IgD-negative memory B cell (primary cell): ENCODE results near the gene GSG1L. TPM values are rescaled to one million over a fixed set of nuclear protein-coding genes. Genes with fewer than 3 reads are reported as not detected.
A peak's percentile ranks its signal among the peaks of the same experiment; 100 is the strongest.

Source experiments
- H3K27ac Mint-ChIP-seq, 3 donors: one replicate each; pipeline ENCODE4 v1.8.0; 2020 to 2022; ENCODE audit warnings: mild to moderate bottlenecking in 3 of 3, mixed read lengths in 3 of 3, moderate library complexity in 1 of 3
- H3K27me3 Mint-ChIP-seq: one replicate; pipeline ENCODE4 v1.8.0; 2021; ENCODE audit warnings: mixed read lengths
- H3K36me3 Mint-ChIP-seq: one replicate; pipeline ENCODE4 v1.8.0; 2020; ENCODE audit warnings: mild to moderate bottlenecking, mixed read lengths
- H3K4me1 Mint-ChIP-seq, 3 donors: one replicate each; pipeline ENCODE4 v1.8.0; 2020 to 2022; ENCODE audit warnings: mixed read lengths in 3 of 3, mild to moderate bottlenecking in 1 of 3
- H3K4me3 Mint-ChIP-seq, 4 donors: one replicate each; pipeline ENCODE4 v1.8.0; 2020 to 2022; ENCODE audit warnings: mild to moderate bottlenecking in 4 of 4, mixed read lengths in 4 of 4, moderate library complexity in 3 of 4
- H3K9me3 Mint-ChIP-seq, 3 donors: one replicate each; pipeline ENCODE4 v1.8.0; 2020 to 2021; ENCODE audit warnings: mixed read lengths in 3 of 3, mild to moderate bottlenecking in 1 of 3
- polyA plus RNA-seq: library from polyadenylated mRNA; unstranded; fragments of 300-500 nt; fragmentation: Illumina TruSeq; gene quantifications from one replicate; pipeline ENCODE4 v1.2.3, GENCODE V29; 2021

GSG1L gene
- polyA plus RNA-seq, 1 donor from 2014 or later = not detected

DNA sequence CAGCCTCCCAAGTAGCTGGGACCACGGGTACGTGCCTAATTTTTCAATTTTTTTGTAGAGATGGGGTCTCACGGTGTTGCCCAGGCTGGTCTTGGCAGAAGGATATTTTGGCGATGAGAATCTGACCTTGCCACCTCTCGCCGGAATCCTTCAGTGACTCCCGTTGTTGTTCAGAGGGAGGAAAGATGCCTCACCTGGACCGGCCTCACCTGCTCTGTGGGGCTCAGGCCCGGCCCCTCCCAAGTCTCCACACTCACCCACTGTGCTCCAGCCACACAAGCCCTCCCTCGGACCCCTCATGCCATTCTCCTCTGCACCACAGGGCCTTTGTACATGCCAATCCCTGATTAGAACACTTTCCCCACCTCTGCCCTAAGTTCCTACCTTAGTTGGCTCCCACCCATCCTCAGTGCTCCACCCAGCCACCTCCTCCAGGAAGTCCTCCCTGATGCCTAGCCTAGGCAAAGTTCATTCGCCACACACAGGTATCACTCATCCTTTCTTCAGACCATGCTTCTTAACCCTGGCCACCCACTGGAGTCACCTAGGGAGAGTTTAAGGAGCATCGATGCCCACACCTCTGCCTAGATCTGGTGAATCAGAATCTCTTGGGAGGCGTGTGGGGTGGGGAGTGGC, 136.1 kb downstream of the GSG1L start:
- peaks cover 13% of the 10 kb centered on the region for H3K27me3 Mint-ChIP-seq
- no peak overlapping the region for H3K4me3 Mint-ChIP-seq
- peaks cover 0 to 6% (median 5%) of the 10 kb centered on the region in 3 donors for H3K9me3 Mint-ChIP-seq
- no peaks in the 10 kb centered on the region for H3K36me3 Mint-ChIP-seq
- H3K4me1 Mint-ChIP-seq = no peaks in the 10 kb centered on the region
- no peak overlapping the region for H3K27ac Mint-ChIP-seq

DNA sequence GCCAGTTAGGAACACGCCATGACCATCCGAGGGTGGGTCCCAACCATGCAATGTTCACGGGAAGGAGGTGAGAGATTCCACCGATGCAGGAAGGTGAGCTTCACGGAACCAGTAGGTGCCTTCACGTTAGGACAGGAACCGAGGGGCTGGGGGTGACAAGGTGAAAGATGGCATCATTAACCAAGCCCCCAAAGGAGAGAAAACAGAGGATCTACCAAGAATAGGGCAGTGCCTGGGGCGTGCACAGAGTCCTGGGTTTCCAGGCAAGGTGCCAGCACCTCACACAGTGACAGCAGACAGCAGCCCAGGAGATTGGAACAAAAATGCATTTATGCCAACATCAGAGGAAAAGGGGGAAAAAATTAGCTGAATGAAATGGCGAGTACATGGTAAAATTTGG, 137.9 kb downstream of the GSG1L start:
- Mint-ChIP-seq H3K4me1 (no peaks in the 10 kb centered on the region), H3K36me3 (no peaks in the 10 kb centered on the region), H3K27ac (no peak overlapping the region), H3K9me3 (peaks cover 0 to 5% (median 1%) of the 10 kb centered on the region in 3 donors), H3K27me3 (peaks cover 15% of the 10 kb centered on the region), H3K4me3 (no peak overlapping the region)

DNA sequence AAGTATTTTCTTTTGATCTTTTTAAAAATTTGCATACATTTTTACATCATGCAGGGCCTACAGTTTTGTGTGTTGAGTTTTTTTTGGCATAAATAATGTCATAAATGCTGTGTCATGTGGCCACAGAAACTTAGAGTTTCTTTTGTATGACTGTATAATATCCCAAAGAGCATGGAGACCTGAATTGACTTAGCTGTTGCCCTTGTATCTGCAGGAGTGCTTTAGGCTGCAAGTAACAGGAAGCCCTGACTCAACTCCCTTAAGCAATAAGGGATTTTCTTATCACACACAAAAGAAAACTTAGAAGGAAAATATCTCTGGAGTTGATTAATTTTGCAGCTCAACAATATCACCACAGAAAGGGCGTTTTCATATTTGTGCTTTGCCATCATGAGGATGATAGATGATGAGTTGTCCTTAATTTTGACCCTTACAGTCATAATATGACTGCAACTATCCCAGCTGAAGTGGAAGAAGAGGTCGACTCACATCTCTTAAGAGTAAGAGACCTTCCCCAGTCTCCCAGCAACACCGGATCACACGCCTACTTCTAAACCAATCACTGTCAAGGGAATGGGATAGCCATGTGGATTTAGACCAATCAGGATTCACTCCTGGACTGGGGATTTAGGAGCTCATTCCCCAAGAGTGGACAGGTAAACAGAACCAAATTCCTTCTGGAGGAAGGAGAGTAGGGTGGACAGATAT, 138.9 kb downstream of the GSG1L start:
- peaks cover 19% of the 10 kb centered on the region for H3K27me3 Mint-ChIP-seq
- H3K9me3 Mint-ChIP-seq = peaks cover 0 to 5% (median 1%) of the 10 kb centered on the region in 3 donors
- H3K4me3 Mint-ChIP-seq = no peak overlapping the region
- no peak overlapping the region for H3K27ac Mint-ChIP-seq
- no peaks in the 10 kb centered on the region for H3K4me1 Mint-ChIP-seq
- no peaks in the 10 kb centered on the region for H3K36me3 Mint-ChIP-seq

DNA sequence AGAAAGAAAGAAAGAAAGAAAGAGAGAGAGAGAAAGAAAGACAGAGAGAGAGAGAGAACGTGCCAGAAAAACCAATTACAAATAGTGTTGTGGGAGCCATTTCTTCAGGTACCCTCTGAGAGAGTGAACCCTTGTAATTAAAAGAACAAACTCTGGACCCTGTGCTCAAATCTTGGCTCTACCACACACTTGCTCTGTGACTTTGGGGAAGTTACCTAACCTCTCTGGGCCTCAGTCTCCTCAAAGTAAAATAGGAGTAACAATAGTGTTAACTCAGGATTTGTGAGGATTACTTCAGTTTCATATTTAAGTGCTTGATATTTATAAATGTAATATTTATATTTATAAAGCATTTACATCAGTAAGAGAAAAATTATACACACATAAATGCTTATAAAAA, 139.8 kb downstream of the GSG1L start:
- Mint-ChIP-seq H3K4me1 (no peaks in the 10 kb centered on the region), H3K36me3 (no peaks in the 10 kb centered on the region), H3K4me3 (no peak overlapping the region), H3K27me3 (peaks cover 20% of the 10 kb centered on the region), H3K9me3 (peaks cover 0 to 5% (median 1%) of the 10 kb centered on the region in 3 donors), H3K27ac (no peak overlapping the region)

DNA sequence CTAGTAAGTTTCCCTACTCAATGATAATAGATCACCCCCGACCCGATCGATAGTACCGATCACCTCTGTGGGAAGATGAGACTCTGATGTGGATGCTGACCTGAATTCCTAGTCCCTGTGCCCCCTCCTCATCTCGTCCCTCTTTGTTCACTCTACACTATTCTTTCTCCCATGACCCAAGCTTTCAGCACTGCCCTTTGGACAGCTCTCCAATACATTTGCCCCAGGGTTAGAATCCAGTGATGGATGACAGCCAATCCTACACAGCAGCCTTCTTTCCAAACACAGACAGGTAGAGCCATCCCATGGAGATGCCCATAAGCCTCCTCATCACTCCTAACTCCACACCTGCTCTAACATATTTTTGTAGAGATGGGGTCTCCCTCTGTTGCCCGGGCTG, 141.1 kb downstream of the GSG1L start:
- H3K27ac Mint-ChIP-seq = no peak overlapping the region
- H3K27me3 Mint-ChIP-seq = peaks cover 20% of the 10 kb centered on the region
- no peaks in the 10 kb centered on the region for H3K36me3 Mint-ChIP-seq
- peaks cover 0 to 5% (median 1%) of the 10 kb centered on the region in 3 donors for H3K9me3 Mint-ChIP-seq
- no peak overlapping the region for H3K4me3 Mint-ChIP-seq
- no peaks in the 10 kb centered on the region for H3K4me1 Mint-ChIP-seq

DNA sequence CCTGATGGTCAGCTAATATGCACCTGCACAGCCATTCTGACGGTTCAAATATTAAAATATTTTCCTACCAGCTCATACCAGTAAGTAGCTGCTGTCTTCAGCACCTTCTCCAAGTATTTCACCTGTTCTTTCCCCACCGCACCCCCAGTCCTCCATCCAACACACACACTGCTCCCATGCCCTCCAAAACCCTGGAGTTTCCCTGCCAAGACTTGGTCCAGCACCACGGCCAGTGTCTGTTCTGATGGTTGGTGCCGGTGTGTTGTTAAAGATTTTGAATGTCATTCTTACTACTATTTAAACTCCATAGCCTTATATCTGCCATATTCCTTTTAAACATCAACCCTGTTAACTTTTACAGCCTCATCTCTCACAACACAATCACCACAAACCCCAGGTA, 142.4 kb downstream of the GSG1L start:
- Mint-ChIP-seq H3K4me3 (no peak overlapping the region), H3K4me1 (no peaks in the 10 kb centered on the region), H3K27ac (peak overlapping the region in 1 of 3 donors; percentile 18), H3K27me3 (peaks cover 15% of the 10 kb centered on the region), H3K36me3 (no peaks in the 10 kb centered on the region), H3K9me3 (peaks cover 0 to 5% (median 1%) of the 10 kb centered on the region in 3 donors)

DNA sequence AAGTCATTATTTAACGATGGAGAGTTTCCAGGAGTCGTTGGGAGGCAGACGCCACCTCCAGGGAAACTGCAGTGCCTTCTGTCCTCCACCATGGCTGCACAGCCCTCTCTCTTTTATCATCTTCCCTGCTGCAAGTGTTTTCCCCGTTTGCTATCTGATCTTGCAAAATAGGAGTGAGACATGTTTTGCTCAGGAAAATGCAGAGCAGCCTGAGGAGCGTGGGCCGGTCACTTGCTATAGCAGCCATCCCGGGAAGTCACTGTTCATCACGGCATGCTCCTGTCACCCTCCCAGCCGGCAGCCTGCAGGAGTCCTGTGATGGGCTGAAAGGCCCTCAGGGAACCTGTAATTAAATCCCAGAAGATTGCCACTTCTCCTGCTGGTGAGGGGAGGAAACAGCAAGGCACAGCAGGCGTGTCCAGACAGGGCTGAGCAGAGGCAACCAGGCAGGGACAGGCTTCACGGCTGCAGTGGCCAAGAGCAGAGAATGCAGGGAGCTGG, 143.1 kb downstream of the GSG1L start:
- Mint-ChIP-seq H3K27me3 (peaks cover 12% of the 10 kb centered on the region), H3K36me3 (no peaks in the 10 kb centered on the region), H3K9me3 (peaks cover 0 to 5% (median 0%) of the 10 kb centered on the region in 3 donors), H3K4me1 (no peaks in the 10 kb centered on the region), H3K27ac (no peak overlapping the region), H3K4me3 (no peak overlapping the region)

DNA sequence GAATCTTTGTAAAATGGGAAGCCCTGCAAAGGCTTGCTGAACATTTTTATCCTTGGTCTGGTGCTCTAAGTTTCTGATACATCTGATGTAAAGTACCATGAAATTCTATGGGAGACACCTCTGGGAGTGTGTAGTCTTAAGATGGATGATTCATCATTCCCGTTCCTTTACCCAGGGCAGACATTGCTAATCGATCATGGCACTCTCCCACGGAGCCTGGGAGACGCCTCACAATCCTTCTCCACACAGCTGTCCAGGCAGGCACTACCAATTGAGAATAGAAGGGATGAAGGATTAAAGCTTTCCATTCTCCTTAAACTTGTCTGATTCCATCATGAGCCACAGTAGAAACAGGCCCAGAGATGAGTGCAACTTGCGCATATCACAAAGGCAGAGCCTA, 144.8 kb downstream of the GSG1L start:
- no peaks in the 10 kb centered on the region for H3K9me3 Mint-ChIP-seq
- H3K27me3 Mint-ChIP-seq = peaks cover 12% of the 10 kb centered on the region
- H3K4me1 Mint-ChIP-seq = no peaks in the 10 kb centered on the region
- H3K4me3 Mint-ChIP-seq = no peak overlapping the region
- H3K36me3 Mint-ChIP-seq = no peaks in the 10 kb centered on the region
- H3K27ac Mint-ChIP-seq = no peak overlapping the region

DNA sequence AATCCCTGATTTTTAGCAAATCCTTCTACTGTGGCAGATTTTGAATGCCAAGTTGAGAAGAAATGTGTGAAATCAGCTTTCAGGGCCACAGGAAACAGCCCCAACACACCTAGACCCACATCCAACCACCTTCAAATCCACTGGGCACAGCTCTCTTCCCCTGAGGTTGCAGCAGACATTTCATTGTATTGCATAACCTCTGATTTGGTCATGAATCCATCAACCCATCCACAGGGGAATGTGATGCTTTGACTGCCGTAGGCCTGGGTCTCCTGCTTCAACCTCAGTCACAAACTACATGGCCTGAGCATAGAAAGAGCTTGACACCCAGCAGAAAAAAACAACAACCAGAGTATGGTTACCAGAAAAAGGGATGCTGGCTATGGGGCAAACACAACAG, 145.6 kb downstream of the GSG1L start:
- no peak overlapping the region for H3K27ac Mint-ChIP-seq
- no peaks in the 10 kb centered on the region for H3K9me3 Mint-ChIP-seq
- H3K27me3 Mint-ChIP-seq = peaks cover 12% of the 10 kb centered on the region

DNA sequence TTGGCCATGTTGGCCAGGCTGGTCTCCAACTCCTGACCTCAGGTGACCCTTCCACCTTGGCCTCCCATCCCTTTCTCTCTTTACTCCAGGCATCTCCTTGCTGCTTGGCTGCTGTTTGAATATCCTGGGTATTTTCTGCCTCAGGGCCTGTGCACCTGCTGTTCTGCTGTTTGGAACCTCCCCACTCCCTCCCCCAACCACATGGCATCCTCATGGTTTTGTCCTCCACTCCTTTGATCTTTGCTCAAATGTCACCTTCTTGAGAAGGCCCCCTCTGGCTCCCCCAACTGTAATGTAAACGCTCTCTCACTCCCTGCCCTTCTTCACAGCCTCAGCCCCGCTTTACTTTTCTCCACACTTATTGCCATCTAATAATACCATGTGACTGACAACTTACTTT, 152.0 kb downstream of the GSG1L start:
- H3K36me3 Mint-ChIP-seq = no peaks in the 10 kb centered on the region
- H3K4me1 Mint-ChIP-seq = no peaks in the 10 kb centered on the region
- no peak overlapping the region for H3K27ac Mint-ChIP-seq
- peaks cover 3% of the 10 kb centered on the region for H3K27me3 Mint-ChIP-seq
- peaks cover 0 to 2% (median 0%) of the 10 kb centered on the region in 3 donors for H3K9me3 Mint-ChIP-seq
- H3K4me3 Mint-ChIP-seq = peak overlapping the region in 1 of 4 donors; percentile 5

More for the DNA sequence above, 145.6 kb downstream of the GSG1L start:
- Mint-ChIP-seq H3K4me3 (no peak overlapping the region), H3K36me3 (no peaks in the 10 kb centered on the region), H3K4me1 (no peaks in the 10 kb centered on the region)

DNA sequence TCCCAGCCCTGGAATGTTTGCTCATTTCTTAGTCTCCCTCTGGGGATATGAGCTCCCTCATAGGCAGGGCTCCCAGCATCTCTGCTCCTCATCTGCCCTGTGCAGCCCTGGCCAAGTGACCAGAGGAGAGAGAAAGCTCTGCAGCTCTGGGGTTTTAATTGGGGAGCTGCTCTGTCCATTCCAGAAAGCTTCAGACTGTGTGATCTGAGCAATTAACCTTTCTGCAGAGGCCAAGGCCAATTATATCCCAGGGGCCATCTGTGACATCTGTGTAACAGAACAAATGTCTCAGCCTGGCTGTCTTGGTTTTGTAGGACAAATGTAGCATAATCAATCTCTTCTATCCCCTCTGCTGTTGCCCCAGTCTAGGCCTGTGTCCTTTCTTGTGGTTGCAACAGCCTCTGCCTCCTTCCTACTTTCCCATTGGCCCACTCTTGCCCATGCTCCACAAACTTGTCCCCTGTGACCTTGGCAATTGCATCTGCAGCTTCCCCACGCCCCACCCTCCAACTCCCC, 156.0 kb downstream of the GSG1L start:
- Mint-ChIP-seq H3K4me1 (no peaks in the 10 kb centered on the region), H3K27ac (no peak overlapping the region), H3K4me3 (no peak overlapping the region)

DNA sequence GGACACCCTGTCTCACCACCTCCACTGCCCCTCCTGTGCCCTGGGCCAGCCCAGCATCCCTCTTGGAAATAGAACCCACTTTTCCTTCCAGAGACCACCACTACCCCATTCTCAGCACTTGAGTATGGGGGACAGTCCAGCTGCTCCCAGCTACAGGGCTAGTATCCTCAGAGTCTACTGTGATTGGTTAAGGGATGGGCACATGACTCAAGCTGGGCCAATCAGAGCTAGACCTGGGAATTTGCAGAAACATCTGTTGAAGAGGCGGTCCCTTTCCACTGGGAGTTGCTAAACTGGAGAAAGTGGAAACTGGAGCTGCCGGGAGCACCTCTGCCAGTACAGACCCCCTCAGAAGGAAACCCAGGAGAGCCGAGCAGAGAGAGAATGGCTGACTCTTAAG, 156.6 kb downstream of the GSG1L start:
- Mint-ChIP-seq H3K27ac (no peak overlapping the region), H3K9me3 (peaks cover 0 to 2% (median 0%) of the 10 kb centered on the region in 3 donors), H3K4me1 (no peaks in the 10 kb centered on the region), H3K36me3 (peaks cover 2% of the 10 kb centered on the region), H3K27me3 (peaks cover 8% of the 10 kb centered on the region), H3K4me3 (no peak overlapping the region)

More for the DNA sequence above, 156.0 kb downstream of the GSG1L start:
- Mint-ChIP-seq H3K27me3 (peaks cover 8% of the 10 kb centered on the region), H3K9me3 (peaks cover 0 to 2% (median 0%) of the 10 kb centered on the region in 3 donors), H3K36me3 (peaks cover 2% of the 10 kb centered on the region)

DNA sequence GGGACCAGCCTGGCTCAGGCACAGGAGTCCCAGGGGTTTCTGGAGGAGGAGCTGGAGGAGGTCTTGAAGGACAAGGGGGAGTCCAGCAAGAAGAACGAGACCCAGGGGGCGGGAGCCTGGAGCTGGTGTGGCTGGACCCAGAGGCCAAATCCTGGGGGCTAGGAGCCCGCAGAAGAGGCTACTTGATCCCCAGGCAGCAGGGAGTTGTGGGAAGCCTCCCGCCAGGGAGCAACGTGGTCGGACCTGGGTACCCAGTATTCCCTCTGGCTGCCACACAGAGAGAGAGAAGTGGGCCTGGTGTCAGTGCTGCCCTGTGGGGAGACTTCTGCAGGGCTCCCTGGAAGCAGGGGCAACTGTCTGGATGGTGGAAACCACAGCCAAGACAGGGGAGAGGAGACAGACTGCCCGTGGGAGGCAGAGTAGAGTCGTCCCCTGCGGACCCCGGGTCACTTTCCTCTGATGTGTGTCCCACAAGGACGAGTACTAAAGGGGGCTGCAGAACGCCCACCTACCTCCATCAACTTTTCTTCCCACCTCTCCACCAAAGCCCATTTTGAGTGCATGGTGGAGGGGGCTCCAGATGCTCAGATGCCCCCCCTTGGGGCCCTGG, 160.4 kb downstream of the GSG1L start:
- H3K9me3 Mint-ChIP-seq = peaks cover 0 to 2% (median 0%) of the 10 kb centered on the region in 3 donors
- H3K27ac Mint-ChIP-seq = no peak overlapping the region
- peaks cover 2% of the 10 kb centered on the region for H3K36me3 Mint-ChIP-seq
- H3K27me3 Mint-ChIP-seq = peaks cover 5% of the 10 kb centered on the region
- H3K4me3 Mint-ChIP-seq = no peak overlapping the region
- no peaks in the 10 kb centered on the region for H3K4me1 Mint-ChIP-seq

DNA sequence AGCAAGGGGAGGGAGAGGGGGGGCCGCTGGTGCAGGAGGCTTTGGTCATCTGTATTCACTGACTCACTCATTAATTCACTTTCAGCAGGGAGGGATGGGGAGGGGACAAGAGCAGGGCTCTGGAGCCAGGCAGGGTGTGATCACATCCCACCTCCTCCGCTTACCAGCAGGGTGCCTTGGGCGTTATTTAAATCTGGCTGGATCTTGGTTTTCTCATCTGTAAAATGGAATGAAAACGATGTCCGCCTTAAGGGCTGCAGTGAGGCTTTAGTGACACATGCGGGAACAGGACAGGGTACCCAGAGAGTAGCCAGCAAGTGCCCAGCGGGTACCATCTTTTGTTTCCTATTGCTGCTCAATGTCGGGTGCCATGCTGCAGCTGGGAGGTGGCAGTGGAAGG, 161.0 kb downstream of the GSG1L start:
- H3K27me3 Mint-ChIP-seq = peaks cover 5% of the 10 kb centered on the region
- peaks cover 2% of the 10 kb centered on the region for H3K36me3 Mint-ChIP-seq
- peaks cover 0 to 2% (median 0%) of the 10 kb centered on the region in 3 donors for H3K9me3 Mint-ChIP-seq
- no peak overlapping the region for H3K4me3 Mint-ChIP-seq
- H3K27ac Mint-ChIP-seq = no peak overlapping the region
- H3K4me1 Mint-ChIP-seq = no peaks in the 10 kb centered on the region

DNA sequence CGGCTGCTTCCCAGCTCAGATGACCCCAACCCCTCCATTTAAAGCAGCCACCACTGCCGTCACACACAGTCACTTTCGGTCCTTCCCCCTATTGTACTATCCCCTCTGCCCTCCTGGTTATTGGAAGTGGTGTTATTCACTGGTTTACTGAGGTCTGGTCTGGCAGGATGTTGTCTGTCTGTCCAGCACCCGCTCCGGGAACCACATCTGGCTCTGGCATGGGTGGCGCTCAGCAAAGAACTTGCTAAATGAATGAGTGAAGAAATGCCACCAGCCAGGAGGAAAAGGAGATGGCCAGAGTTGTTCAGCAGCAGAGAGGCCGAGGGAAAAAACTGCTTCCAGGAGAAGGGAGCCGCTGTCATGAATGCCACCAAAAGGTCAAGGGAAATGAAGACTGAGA, 161.6 kb downstream of the GSG1L start:
- no peak overlapping the region for H3K4me3 Mint-ChIP-seq
- H3K27ac Mint-ChIP-seq = no peak overlapping the region
- H3K4me1 Mint-ChIP-seq = no peaks in the 10 kb centered on the region
- H3K27me3 Mint-ChIP-seq = peaks cover 5% of the 10 kb centered on the region
- H3K9me3 Mint-ChIP-seq = peaks cover 0 to 2% (median 0%) of the 10 kb centered on the region in 3 donors
- H3K36me3 Mint-ChIP-seq = peaks cover 2% of the 10 kb centered on the region
